NCI-H82 (cell line): Measurements from ENCODE around the gene CT47C1.

Source experiments
- DNase-seq: peaks from one replicate; lab custom pipeline; 2025; lab: John Stamatoyannopoulos, UW

Gene CT47C1

GRCh38 chrX:119073911-119074310 is 1.1 kb downstream of the CT47C1 start:
- no peak for DNase-seq

GRCh38 chrX:119075270-119076025 is 2.7 kb downstream of the CT47C1 start:
- no peak for DNase-seq

GRCh38 chrX:119082278-119082677 is 9.5 kb downstream of the CT47C1 start:
- DNase-seq, result no peak

GRCh38 chrX:119084766-119085165 is 12.0 kb downstream of the CT47C1 start:
- DNase-seq, result no peak

GRCh38 chrX:119087121-119087520 is 14.3 kb downstream of the CT47C1 start:
- no peak for DNase-seq

GRCh38 chrX:119089619-119090018 is 16.8 kb downstream of the CT47C1 start:
- no peak for DNase-seq

- DNase-seq, result no peak
Observed at GRCh38 chrX:119090627-119091026, 17.8 kb downstream of the CT47C1 start.

- no peak for DNase-seq
Observed at GRCh38 chrX:119093991-119094735, 21.4 kb downstream of the CT47C1 start.

GRCh38 chrX:119094819-119095218 is 22.0 kb downstream of the CT47C1 start:
- DNase-seq, result no peak

GRCh38 chrX:119095936-119096335 is 23.1 kb downstream of the CT47C1 start:
- no peak for DNase-seq

GRCh38 chrX:119101168-119101567 is 28.4 kb downstream of the CT47C1 start:
- no peak for DNase-seq

- DNase-seq, result no peak
Observed at GRCh38 chrX:119105826-119106225, 33.0 kb downstream of the CT47C1 start.

GRCh38 chrX:119107206-119107605 is 34.4 kb downstream of the CT47C1 start:
- no peak for DNase-seq

- DNase-seq, result peak; percentile 77
Observed at GRCh38 chrX:119118780-119119395, 46.1 kb downstream of the CT47C1 start.

GRCh38 chrX:119121341-119121740 is 48.5 kb downstream of the CT47C1 start:
- DNase-seq, result no peak
